ENCODE results near the gene SRRD.
"Not testable (repeated sequence)": the region's sequence is repeated elsewhere in the genome, so short reads cannot be mapped to it uniquely, and the experiment has no call there.

SRRD gene

DNA sequence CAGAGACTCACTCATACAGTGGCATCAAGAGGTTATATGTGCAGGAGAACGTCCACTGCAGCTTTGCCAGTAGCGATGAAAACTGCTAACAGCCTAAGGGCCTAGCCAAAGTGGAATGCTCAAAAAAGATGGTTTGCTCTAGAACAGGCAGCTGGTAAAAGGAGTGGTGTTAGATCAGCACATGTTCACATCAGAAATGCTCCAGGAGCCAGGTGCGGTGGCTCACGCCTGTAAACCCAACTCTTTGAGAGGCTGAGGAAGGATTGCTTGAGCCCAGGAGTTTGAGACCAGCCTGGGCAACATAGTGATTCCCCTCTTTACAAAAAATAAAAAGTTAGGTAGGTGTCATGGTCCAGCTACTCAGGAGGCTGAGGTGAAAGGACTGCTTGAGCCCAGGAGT, 38.9 kb downstream of the SRRD start:
- DNase-seq (ENCODE audit: low read depth) = no peak

DNA sequence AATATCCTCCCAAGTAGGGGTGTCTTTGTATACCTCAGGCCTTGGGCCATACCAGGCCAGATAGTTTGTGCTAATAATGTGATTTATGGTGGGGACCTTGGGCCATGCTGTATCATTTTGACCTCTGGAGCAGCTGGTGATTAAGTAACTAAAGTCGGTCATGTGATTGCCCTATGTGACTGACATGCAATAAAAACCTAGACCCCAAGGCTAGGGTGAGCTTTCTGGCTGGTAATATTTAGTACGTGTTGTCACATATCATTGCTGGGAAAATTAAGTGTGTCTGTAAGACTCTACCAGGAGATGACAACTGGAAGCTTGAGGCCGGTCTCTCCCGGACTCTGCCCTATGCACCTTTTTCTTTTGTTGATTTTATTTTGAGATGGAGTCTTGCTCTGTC, 41.2 kb downstream of the SRRD start:
- DNase-seq (ENCODE audit: low read depth) = no peak

DNA sequence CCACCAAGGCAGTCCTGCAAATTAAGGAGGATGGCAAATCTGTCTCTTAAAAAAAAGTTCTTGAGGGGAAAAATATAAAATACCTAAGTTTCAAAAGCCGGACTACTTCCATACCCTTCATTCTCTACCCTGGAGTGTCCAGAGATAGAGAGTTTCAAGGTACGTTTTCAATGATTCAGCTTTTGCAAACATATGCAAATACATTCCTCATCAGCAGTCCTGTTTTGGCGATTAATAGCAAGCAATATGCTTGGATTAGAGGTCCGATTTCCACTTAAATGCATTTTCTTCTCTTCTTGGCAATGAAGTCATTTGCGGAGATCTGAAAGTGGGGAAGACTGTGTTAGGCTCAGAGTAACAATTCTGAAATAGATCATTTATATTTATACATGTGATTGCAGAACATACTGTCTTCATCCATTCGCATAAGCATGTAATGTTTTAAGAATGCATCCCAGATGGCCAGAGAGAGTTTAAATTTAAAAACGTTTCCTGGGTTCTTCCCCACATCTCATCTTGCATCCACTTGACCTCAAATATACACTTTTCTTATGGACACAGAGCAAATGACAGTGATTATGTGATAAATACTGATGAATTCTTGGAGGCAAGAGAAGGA, 42.4 kb downstream of the SRRD start:
- DNase-seq (ENCODE audit: low read depth) = no peak

DNA sequence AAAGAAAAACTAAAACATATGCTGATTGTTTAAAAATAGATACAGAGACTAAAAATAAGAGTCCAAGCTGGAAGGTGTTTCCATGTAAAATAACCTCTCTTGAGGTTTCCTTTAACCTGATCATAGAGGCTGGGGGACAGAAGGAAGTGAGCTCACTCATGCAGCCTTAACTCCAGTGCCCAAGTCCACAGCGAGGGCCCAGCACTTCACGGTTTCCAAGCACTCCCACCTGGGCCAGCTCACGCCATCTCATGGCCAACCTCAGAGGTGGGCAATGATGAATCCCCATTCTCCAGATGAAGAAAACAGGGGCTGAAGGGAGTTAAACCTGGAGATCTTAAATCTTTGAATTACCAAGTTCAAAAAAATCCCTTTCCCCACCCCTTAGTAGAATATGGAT, 43.5 kb downstream of the SRRD start:
- no peak for DNase-seq (ENCODE audit: low read depth)

DNA sequence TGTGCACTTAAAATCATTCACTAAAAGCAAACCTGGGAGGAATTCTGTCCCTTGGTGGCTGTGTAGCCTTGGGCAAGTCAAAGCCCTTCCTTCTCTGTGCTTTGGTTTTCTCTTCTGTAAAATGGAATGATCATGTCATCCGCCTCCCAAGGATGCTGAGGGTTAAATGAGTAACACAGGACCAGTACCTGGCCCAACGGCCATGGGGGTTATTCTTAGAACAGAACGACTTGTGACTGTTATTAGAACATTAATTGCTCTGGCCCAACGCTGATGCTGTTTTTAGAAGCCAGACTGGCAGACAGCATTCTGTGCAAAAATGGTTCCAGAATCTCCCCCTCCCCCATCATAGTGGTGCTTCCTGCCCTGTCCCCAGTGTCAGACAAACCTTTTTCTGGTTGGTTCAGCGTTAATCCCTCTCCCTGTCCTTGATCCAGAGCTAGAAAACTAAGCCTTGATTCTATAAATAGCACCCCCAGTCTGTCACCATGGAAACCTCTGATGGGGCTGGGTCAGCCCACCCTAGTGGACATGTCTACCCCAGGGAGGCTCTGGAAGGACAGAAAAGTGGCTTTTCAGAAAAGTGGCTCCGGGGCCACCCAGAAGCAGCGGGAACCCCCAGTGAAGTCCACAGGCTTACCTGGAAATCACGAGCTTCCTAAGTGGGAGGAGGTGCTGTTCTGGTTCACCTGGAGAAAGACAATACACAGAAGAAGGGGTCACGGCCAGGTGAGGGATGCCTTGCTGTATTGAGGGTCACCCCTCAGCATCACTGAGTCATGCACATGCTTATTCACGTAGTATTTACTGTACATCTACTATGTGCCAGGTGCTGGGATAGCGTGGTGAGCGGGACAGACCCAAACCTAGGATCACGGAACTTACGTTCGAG, 44.1 kb downstream of the SRRD start:
- DNase-seq (ENCODE audit: low read depth) = no peak

DNA sequence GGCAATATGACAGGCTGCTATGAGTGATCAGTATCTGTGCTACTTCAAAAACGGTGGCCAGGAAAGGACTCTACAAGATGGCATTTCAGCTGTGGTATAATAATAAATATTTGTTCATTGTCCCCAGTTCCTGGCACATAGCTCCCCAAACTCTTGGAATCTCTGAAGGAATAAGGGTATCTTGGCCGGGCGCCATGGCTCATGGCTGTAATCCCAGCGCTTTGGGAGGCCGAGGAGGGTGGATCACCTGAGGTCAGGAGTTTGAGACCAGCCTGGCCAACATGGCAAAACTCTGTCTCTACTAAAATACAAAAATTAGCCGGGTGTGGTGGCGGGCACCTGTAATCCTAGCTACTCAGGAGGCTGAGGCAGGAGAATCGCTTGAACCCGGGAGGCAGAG, 44.8 kb downstream of the SRRD start:
- DNase-seq (ENCODE audit: low read depth) = not testable (repeated sequence)

DNA sequence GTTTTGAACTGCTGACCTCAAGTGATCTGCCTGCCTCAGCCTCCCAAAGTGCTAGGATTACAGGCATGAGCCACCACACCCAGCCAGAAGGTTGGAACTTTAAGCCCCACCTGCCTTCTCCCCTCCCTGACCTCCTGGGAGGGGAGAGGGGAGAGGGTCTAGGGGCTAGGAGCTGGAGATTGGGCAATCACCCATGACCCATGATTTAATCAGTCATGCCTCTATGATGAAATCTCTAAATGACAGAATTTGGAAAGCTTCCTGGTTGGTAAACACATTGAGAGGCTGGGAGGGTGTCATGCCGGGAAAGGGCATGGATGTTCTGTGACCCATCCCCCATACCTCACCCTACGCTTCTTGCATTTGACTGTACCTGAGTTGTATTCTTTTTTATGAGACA, 45.7 kb downstream of the SRRD start:
- no peak for DNase-seq (ENCODE audit: low read depth)

DNA sequence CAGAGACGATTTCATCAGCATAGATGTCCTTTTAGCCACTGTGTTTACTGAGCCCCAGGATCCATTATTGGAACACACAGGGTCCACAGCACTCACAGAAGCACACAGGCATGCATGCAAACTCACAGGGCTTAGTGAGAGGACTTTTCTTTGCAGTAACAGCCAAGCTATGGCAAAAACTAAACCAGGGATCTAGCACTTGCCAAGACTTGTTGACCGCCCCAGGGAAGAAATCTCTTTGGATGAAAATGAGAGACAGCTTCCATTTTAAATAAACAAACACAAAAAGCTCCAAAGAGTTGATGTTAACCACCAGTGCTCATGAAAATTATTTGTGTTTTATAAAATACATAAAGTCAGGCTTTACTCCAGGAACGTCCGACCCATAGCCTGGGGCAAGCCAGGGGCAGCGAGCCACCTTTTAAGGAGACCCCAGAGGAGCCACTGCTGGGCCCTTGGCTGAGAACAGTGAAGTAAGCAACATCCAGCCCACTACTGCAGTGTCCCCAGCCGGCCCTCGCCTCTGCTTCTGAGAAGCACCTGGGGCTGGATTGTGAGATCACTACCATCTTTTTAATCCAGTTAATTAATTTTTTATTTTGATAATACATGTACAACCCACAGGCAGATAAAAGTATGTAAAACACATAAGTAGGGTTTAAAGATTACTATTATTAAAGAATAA, 50.6 kb downstream of the SRRD start:
- DNase-seq (ENCODE audit: low read depth) = no peak

DNA sequence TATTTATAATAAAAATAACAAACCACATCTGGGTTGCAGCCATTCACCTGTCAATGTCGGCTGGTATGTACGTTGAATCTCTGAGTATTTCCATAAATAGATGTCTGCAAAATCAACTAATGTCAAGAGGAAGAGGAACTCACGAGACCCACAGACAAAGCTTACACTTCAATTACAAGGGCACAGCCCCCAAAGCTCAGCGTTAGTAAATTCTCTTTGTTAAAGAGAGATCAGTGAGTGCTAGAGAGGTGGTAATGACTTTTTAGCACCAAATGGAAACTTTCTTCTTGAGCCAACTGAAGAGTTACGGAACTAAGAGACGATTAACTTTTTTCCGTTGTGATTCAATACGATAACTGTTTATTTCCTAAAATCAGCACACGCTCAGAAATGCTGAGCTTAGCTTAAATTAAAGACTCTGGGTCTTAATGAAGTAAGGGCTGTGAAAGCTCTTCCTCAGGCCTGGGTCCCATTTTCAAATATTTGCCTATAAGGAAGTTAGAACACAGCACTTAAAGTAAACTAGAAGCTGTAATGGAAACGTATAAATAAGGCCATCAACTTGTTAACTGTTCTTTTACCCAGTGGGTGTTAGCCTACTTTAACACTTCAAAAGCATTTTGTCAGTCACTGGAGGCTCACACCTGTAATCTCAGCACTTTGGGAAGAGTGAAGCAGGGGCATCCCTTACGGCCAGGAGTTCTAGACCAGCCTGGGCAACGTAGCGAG, 51.4 kb downstream of the SRRD start:
- no peak for DNase-seq (ENCODE audit: low read depth)

DNA sequence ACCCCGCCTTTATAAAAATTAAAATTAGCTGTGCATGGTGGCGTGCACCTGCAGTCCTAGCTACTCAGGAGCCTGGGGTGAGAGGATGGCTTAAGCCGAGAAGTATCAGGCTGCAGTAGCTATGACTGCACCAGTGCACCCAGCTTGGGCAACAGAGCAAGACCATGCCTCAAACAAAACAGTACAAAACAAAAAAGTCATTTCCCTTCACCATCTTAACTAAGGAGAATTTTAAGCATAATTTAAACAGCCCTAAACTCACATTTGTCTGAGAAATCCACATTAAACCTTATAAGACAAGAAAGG, 51.9 kb downstream of the SRRD start:
- DNase-seq (ENCODE audit: low read depth) = no peak

DNA sequence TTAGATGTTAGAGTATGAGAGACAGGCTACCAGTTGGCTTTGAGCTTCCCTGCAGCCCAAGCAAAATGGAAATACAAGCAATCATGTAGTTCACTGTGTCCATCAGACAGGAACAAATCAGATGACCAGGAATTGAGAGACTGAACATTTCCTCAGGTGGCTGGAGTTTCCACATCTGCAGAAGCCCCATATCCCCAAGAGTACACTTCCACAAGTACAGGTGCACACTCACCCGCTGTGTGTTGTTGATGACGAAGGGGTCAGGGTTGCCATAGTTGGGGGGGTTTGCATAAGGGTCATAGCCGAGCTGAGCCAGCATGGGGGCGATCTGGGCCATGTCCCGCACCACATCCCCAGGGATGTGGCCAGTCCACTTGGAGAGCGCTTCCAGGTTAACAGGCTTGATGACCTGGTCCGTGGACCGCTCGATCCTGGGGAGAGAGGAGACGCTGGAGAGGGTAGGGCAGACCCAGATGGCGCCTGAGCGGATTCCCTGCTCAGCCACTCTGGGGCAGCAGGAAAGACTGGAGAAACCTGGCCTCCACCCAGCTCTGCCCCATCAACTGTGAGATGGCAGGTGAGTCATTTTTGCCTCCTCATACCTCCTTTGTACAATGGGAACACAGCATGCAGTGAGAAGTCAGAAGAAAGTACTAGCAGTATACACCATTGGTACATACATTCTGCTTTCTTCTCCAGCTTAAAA, 52.5 kb downstream of the SRRD start:
- no peak for DNase-seq (ENCODE audit: low read depth)

DNA sequence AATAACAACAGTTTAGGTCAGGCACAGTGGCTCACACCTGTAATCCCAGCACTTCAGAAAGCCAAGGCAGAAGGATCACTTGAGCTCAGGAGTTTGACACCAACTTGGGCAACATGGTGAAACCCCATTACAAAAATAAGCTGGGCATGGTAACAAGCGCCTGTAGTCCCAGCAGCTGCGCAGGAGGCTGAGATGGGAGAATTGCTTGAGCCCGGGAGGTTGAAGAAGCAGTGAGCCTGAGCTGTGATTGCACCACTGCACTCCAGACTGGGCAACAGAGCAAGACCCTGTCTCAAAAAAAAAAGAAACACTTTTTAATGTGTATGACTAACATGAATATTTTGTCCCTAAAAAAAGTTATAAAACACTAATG, 53.1 kb downstream of the SRRD start:
- DNase-seq (ENCODE audit: low read depth) = no peak

DNA sequence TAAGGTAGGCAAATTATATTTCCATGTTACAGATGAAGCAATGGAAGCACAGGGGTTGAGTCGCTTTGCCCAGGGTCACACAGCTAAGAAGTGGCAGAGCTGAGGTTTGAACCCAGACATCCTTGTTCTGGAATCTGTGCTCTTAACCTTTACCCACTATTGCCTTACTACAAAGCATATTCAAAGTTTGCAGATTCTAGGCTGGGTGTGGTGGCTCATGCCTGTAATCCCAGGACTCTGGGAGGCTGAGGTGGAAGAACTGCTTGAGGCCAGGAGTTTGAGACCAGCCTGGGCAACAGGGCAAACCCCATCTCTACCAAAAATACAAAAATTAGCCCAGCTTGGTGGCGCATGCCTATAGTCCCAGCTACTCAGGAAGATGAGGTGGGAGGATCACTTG, 56.4 kb downstream of the SRRD start:
- no peak for DNase-seq (ENCODE audit: low read depth)

DNA sequence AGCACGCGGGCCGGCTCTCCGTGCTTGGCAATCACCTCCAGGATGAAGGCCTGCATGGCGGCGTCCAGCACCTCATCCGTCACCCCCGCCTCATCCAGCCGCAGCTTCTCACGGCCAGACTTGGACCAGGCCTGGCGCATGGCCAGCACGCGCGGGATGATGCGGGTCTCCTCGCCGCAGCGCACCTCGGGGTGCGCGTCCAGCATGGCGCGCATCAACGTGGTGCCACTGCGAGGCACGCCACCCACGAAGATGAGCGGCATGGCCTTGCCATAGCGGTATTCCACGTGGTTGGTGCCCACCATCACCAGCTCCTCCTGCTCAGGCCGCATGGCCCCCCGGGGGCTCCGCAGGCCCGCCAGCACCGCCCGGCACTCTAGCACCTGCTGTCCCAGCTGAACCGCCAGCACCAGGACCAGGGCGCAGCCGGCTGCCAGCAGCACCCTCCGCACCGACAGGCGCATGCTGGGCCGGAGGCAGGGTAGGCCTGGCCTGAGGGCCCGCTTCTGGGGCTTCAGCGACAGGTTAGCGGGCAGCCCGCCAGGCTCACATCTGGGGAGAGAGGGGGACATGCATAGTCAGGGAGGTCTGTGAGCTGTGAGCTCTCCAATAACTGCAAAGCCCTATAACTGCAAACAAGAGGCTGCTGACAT, 57.6 kb downstream of the SRRD start:
- no peak for DNase-seq (ENCODE audit: low read depth)

DNA sequence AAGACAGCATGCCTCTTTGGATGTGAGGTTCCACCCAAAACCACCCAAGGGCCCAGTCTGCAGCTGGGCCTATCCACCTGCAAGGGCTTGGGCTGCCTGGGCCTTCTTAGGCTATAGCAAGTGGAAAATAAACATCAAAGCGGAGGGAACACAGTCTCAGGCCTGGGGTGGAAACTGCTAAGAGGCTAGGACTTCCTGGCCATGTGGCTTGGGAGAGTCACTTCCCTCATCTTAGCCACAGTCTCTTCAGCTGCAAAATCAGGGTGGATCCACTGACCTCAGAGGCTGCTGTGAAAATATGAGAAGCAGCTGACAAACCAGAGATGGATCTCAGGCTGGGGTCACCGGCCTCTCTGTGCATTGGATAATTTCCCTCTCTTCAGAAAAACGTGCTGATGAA, 59.2 kb downstream of the SRRD start:
- no peak for DNase-seq (ENCODE audit: low read depth)
